ENCODE data around the gene CRIM1.
A peak's percentile ranks its signal among the peaks of the same experiment; 100 is the strongest.

The CRIM1 gene

GRCh38 chr2:36568516-36569246 is 213.1 kb downstream of the CRIM1 start:
- no peak overlapping the region for H3K23ac ChIP-seq (ENCODE audit: low read length in 2 of 2)
- no peaks in the 10 kb centered on the region for H3K9me3 ChIP-seq (ENCODE audit: control insufficient read depth, low read length)
- H3K18ac ChIP-seq (ENCODE audit: low read depth in 1 of 2, low read length in 2 of 2) = no peak overlapping the region
- no peak overlapping the region for H3K14ac ChIP-seq (ENCODE audit: low read length in 2 of 2)
- H3K4me2 ChIP-seq (ENCODE audit: low read length, poor library complexity, severe bottlenecking) = peak overlapping the region; percentile 21
- no peak overlapping the region for H3K4ac ChIP-seq (ENCODE audit: low read depth in 1 of 2, low read length in 2 of 2)
- H4K91ac ChIP-seq (ENCODE audit: low read length) = no peak overlapping the region
- no peaks in the 10 kb centered on the region for H3K4me1 ChIP-seq (ENCODE audit: control insufficient read depth, insufficient read depth, low read depth, low read length)
- WGBS = 14% methylated on average over 5 of the region's 6 CpGs
- H2BK5ac ChIP-seq (ENCODE audit: low read depth, low read length, poor library complexity, severe bottlenecking) = no peak overlapping the region
- no peak overlapping the region for H2BK15ac ChIP-seq (ENCODE audit: low read depth, poor library complexity, severe bottlenecking)
- no peaks in the 10 kb centered on the region for H3K27me3 ChIP-seq (ENCODE audit: control insufficient read depth in 1 of 2, insufficient read depth in 1 of 2, low read length in 2 of 2)
- peak overlapping the region; percentile 9 for H3K27ac ChIP-seq (ENCODE audit: low read length, poor library complexity, severe bottlenecking)
- H3K4me3 ChIP-seq (ENCODE audit: insufficient read depth in 1 of 2, low read depth in 1 of 2, low read length in 2 of 2) = no peak overlapping the region
- no peak overlapping the region for H2BK120ac ChIP-seq (ENCODE audit: low read depth, low read length)
- DNase-seq = peak; percentile 54
- no peak overlapping the region for H2BK12ac ChIP-seq (ENCODE audit: low read length in 2 of 2)
- peak overlapping the region; percentile 68 for H3K9ac ChIP-seq (ENCODE audit: low read length)
- H4K8ac ChIP-seq (ENCODE audit: low read length) = no peak overlapping the region
- H2AFZ ChIP-seq (ENCODE audit: low read depth, low read length) = no peak overlapping the region
- peaks cover 9 to 40% of the 10 kb centered on the region in 2 experiments for H3K36me3 ChIP-seq (ENCODE audit: control insufficient read depth in 1 of 2, insufficient read depth in 2 of 2, low read depth in 1 of 2, low read length in 2 of 2)
- no peak overlapping the region for H2AK5ac ChIP-seq (ENCODE audit: low read length, severe bottlenecking)
- H3K79me1 ChIP-seq (replicated peaks; ENCODE audit: low read length, poor library complexity, severe bottlenecking) = peaks cover 32% of the 10 kb centered on the region

GRCh38 chr2:36569267-36569856 is 213.8 kb downstream of the CRIM1 start:
- H3K4me1 ChIP-seq (ENCODE audit: control insufficient read depth, insufficient read depth, low read depth, low read length) = no peaks in the 10 kb centered on the region
- no peak overlapping the region for H2AK5ac ChIP-seq (ENCODE audit: low read length, severe bottlenecking)
- peak overlapping the region in 1 of 2 experiments; percentile 75 for H3K18ac ChIP-seq (ENCODE audit: low read depth in 1 of 2, low read length in 2 of 2)
- H2BK120ac ChIP-seq (ENCODE audit: low read depth, low read length) = peak overlapping the region; percentile 34
- H2AFZ ChIP-seq (ENCODE audit: low read depth, low read length) = no peak overlapping the region
- H3K4ac ChIP-seq (ENCODE audit: low read depth in 1 of 2, low read length in 2 of 2) = no peak overlapping the region
- peak overlapping the region; percentile 33 for H3K4me2 ChIP-seq (ENCODE audit: low read length, poor library complexity, severe bottlenecking)
- H4K91ac ChIP-seq (ENCODE audit: low read length) = no peak overlapping the region
- H3K79me1 ChIP-seq (replicated peaks; ENCODE audit: low read length, poor library complexity, severe bottlenecking) = peaks cover 30% of the 10 kb centered on the region
- H3K14ac ChIP-seq (ENCODE audit: low read length in 2 of 2) = no peak overlapping the region
- no peak overlapping the region for H2BK12ac ChIP-seq (ENCODE audit: low read length in 2 of 2)
- H3K9ac ChIP-seq (ENCODE audit: low read length) = peak overlapping the region; percentile 68
- H3K36me3 ChIP-seq (ENCODE audit: control insufficient read depth in 1 of 2, insufficient read depth in 2 of 2, low read depth in 1 of 2, low read length in 2 of 2) = peaks cover 9 to 46% of the 10 kb centered on the region in 2 experiments
- H4K8ac ChIP-seq (ENCODE audit: low read length) = no peak overlapping the region
- DNase-seq = peak; percentile 46
- no peaks in the 10 kb centered on the region for H3K27me3 ChIP-seq (ENCODE audit: control insufficient read depth in 1 of 2, insufficient read depth in 1 of 2, low read length in 2 of 2)
- no peak overlapping the region for H3K23ac ChIP-seq (ENCODE audit: low read length in 2 of 2)
- no peak overlapping the region for H2BK15ac ChIP-seq (ENCODE audit: low read depth, poor library complexity, severe bottlenecking)
- no peak overlapping the region for H2BK5ac ChIP-seq (ENCODE audit: low read depth, low read length, poor library complexity, severe bottlenecking)
- no peak overlapping the region for H3K4me3 ChIP-seq (ENCODE audit: insufficient read depth in 1 of 2, low read depth in 1 of 2, low read length in 2 of 2)
- H3K9me3 ChIP-seq (ENCODE audit: control insufficient read depth, low read length) = no peaks in the 10 kb centered on the region
- 41% methylated on average over 1 of the region's 3 CpGs for WGBS
- peak overlapping the region; percentile 79 for H3K27ac ChIP-seq (ENCODE audit: low read length, poor library complexity, severe bottlenecking)

GRCh38 chr2:36570416-36570815 is 214.8 kb downstream of the CRIM1 start:
- Histone ChIP-seq H3K27me3 (ENCODE audit: control insufficient read depth in 1 of 2, insufficient read depth in 1 of 2, low read length in 2 of 2) (no peaks in the 10 kb centered on the region), H2AK5ac (ENCODE audit: low read length, severe bottlenecking) (no peak overlapping the region), H2AFZ (ENCODE audit: low read depth, low read length) (no peak overlapping the region), H3K79me1 (replicated peaks; ENCODE audit: low read length, poor library complexity, severe bottlenecking) (peaks cover 27% of the 10 kb centered on the region), H2BK5ac (ENCODE audit: low read depth, low read length, poor library complexity, severe bottlenecking) (no peak overlapping the region), H2BK15ac (ENCODE audit: low read depth, poor library complexity, severe bottlenecking) (no peak overlapping the region), H3K9ac (ENCODE audit: low read length) (no peak overlapping the region), H3K4ac (ENCODE audit: low read depth in 1 of 2, low read length in 2 of 2) (no peak overlapping the region), H3K9me3 (ENCODE audit: control insufficient read depth, low read length) (no peaks in the 10 kb centered on the region), H3K18ac (ENCODE audit: low read depth in 1 of 2, low read length in 2 of 2) (no peak overlapping the region), H3K23ac (ENCODE audit: low read length in 2 of 2) (no peak overlapping the region), H2BK12ac (ENCODE audit: low read length in 2 of 2) (no peak overlapping the region), H4K91ac (ENCODE audit: low read length) (no peak overlapping the region), H3K27ac (ENCODE audit: low read length, poor library complexity, severe bottlenecking) (no peak overlapping the region), H4K8ac (ENCODE audit: low read length) (no peak overlapping the region), H2BK120ac (ENCODE audit: low read depth, low read length) (no peak overlapping the region), H3K4me3 (ENCODE audit: insufficient read depth in 1 of 2, low read depth in 1 of 2, low read length in 2 of 2) (no peak overlapping the region), H3K14ac (ENCODE audit: low read length in 2 of 2) (no peak overlapping the region), H3K4me2 (ENCODE audit: low read length, poor library complexity, severe bottlenecking) (no peak overlapping the region), H3K4me1 (ENCODE audit: control insufficient read depth, insufficient read depth, low read depth, low read length) (no peaks in the 10 kb centered on the region), H3K36me3 (ENCODE audit: control insufficient read depth in 1 of 2, insufficient read depth in 2 of 2, low read depth in 1 of 2, low read length in 2 of 2) (peaks cover 12 to 50% of the 10 kb centered on the region in 2 experiments)
- DNase-seq = peak; percentile 51
- WGBS = 0% methylated on average over 1 of the region's 1 CpG

GRCh38 chr2:36572054-36572718 is 216.6 kb downstream of the CRIM1 start:
- 86% methylated on average over 2 of the region's 3 CpGs for WGBS
- no peak for DNase-seq
- no peak overlapping the region for H3K14ac ChIP-seq (ENCODE audit: low read length in 2 of 2)

More at GRCh38 chr2:36572054-36572718, 216.6 kb downstream of the CRIM1 start:
- Histone ChIP-seq H3K18ac (ENCODE audit: low read depth in 1 of 2, low read length in 2 of 2) (no peak overlapping the region), H3K4ac (ENCODE audit: low read depth in 1 of 2, low read length in 2 of 2) (peak overlapping the region in 1 of 2 experiments; percentile 51), H3K36me3 (ENCODE audit: control insufficient read depth in 1 of 2, insufficient read depth in 2 of 2, low read depth in 1 of 2, low read length in 2 of 2) (peaks cover 8 to 55% of the 10 kb centered on the region in 2 experiments), H3K4me1 (ENCODE audit: control insufficient read depth, insufficient read depth, low read depth, low read length) (no peaks in the 10 kb centered on the region), H3K79me1 (replicated peaks; ENCODE audit: low read length, poor library complexity, severe bottlenecking) (peaks cover 19% of the 10 kb centered on the region), H4K8ac (ENCODE audit: low read length) (no peak overlapping the region), H2BK120ac (ENCODE audit: low read depth, low read length) (no peak overlapping the region), H2AFZ (ENCODE audit: low read depth, low read length) (no peak overlapping the region), H2BK12ac (ENCODE audit: low read length in 2 of 2) (peak overlapping the region in 1 of 2 experiments; percentile 52), H3K9me3 (ENCODE audit: control insufficient read depth, low read length) (no peaks in the 10 kb centered on the region), H3K4me3 (ENCODE audit: insufficient read depth in 1 of 2, low read depth in 1 of 2, low read length in 2 of 2) (no peak overlapping the region), H2AK5ac (ENCODE audit: low read length, severe bottlenecking) (no peak overlapping the region), H3K27me3 (ENCODE audit: control insufficient read depth in 1 of 2, insufficient read depth in 1 of 2, low read length in 2 of 2) (no peaks in the 10 kb centered on the region), H4K91ac (ENCODE audit: low read length) (no peak overlapping the region), H2BK15ac (ENCODE audit: low read depth, poor library complexity, severe bottlenecking) (no peak overlapping the region), H3K9ac (ENCODE audit: low read length) (no peak overlapping the region), H3K23ac (ENCODE audit: low read length in 2 of 2) (no peak overlapping the region), H2BK5ac (ENCODE audit: low read depth, low read length, poor library complexity, severe bottlenecking) (no peak overlapping the region), H3K4me2 (ENCODE audit: low read length, poor library complexity, severe bottlenecking) (no peak overlapping the region), H3K27ac (ENCODE audit: low read length, poor library complexity, severe bottlenecking) (no peak overlapping the region)

Data from mesenchymal stem cell (in vitro differentiated cells and primary cell).